CD4-positive, alpha-beta T cell treated with Interleukin-4 for 4 hours (primary cell): ENCODE results near the gene RPS3A.
"Not testable (repeated sequence)": the region's sequence is repeated elsewhere in the genome, so short reads cannot be mapped to it uniquely, and the experiment has no call there.

Experiments
- DNase-seq: peaks from one replicate; pipeline ENCODE4 v3.0.0-alpha.2; 2020

RPS3A gene

GRCh38 chr4:151099229-151099975 lies at the start of gene RPS3A:
Gene RPS3A, plus strand, starts transcription at chr4:151099628. Its CDS starts 25 bp downstream, at chr4:151099653.
- DNase-seq, result peak; percentile 98

DNA sequence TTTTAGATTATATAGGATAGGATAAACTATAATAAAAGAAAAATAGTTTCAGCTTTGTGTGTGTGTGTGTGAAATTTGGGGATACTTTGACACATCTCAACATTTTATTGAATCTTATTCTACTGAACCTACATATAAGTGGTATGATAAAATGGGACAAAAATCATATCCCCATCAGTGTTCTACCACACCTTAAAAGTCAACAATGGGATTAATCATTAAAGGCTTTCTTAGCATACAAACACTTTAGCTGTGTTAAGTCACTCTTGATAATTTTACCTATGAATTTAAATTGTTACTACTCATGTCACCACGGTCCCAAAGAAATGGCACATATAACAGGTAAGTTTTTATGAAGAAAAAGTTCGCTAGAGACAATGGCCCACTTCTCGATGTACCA lies 46.6 kb upstream of the RPS3A start:
- no peak for DNase-seq

- no peak for DNase-seq
Observed at GRCh38 chr4:151055539-151055938, 43.9 kb upstream of the RPS3A start.

- not testable (repeated sequence) for DNase-seq
Observed at GRCh38 chr4:151063143-151063542, 36.3 kb upstream of the RPS3A start.

DNA sequence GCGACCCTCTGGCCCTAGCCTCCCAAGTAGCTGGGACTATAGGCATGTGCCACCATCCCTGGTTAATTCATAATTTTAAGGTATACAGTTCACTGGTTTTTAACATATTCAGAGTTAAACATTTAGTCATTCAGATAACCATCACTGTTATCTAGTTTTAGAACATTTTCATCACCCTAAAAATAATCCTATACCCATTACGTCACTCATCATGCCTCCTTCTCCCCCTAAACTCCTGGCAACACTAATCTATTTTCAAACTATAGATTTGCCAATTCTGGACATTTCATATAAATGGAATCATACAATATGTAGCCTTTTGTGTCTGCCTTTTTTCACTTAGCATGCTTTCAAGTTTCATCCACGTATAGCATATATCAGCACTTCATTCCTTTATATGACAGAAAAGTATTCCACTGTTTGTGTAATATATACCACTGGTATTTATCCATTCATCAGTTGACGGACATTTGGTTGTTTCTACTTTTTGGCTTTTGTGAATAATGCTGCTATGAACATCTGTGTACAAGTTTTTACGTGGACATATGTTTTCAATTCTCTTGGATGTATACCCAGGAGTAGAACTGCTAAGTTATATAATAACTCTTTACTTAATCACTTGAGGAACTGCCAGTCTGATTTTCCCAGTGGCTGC lies 32.0 kb upstream of the RPS3A start:
- no peak for DNase-seq

DNA sequence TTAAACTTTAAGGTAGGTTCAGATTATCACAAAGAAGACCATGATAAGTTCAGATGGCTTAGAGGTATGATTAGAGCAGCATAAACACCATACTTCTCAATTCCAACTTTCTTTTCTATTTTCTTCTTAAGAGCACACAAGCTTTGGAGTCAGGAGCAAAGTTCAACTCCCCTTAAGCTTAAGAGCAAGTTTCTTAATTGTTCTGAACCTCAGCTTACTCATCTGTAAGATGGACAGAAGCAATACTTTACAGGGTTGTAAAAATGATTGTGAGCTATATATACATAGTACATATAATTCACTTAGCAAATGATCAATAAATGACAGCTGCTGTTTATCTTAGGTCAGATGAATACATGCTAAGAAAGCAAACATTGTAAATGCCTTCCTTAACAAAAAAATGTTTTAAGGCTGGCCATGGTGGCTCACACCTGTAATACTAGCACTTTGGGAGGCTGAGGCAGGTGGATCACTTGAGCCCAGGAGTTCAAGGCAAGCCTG lies 25.0 kb upstream of the RPS3A start:
- DNase-seq, result no peak

GRCh38 chr4:151077978-151078377 lies 21.4 kb upstream of the RPS3A start:
- not testable (repeated sequence) for DNase-seq

GRCh38 chr4:151087467-151087866 lies 12.0 kb upstream of the RPS3A start:
- no peak for DNase-seq

DNA sequence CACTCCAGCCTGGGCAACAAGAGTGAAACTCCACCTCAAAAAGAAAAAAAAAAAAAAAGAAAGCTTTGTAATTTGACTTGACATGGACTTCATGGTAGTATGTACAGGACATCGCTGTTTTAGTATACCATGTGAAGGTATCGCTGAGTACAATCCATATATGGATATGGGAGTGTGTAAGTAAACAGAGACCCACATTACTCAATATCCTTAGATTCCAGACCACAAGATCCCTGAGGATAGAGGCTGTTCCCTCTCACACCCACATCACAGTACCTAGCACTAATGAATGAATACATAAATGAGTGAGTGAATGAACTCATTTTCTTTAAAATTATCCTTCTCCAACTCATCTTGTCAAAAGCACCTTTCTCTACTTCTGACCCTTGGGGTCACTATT lies 8.4 kb upstream of the RPS3A start:
- no peak for DNase-seq

GRCh38 chr4:151092488-151092887 lies 6.9 kb upstream of the RPS3A start:
- DNase-seq, result no peak

DNA sequence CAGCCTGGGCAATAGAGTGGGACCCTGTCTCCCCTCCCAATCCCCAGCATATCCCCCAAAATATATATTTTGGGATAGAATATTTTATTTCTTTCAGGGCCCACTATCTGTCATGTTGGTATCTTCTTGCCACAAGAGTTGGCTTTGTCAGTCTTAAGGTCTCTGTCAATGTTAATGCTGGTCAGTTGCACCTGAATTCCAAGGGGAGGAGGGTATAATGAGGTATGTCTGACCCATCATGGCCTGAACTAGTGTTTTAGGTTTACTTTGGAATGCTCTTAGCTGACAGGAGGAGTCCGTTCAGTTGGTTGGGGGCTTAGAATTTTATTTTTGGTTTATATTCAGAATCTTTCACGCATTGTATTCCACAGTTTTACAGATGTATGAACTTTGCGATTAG lies 6.2 kb upstream of the RPS3A start:
- DNase-seq, result no peak

- no peak for DNase-seq
Observed at GRCh38 chr4:151094290-151094751, 5.1 kb upstream of the RPS3A start.

DNA sequence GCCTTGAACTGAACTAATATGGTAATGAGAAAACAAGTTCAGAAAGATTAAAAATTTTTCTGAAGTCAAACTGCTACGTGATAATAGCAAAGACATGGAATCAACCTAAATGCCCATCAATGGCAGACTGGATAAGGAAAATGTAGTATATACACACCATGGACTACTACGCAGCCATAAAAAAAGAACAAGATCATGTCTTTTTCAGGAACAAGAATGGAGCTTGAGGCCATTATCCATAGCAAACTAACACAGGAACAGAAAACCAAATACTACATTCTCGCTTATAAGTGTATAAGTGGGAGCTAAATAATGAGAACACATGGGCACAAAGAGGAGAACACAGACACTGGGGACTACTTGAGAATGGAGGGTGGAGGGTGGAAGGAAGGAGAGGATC lies 4.3 kb upstream of the RPS3A start:
- no peak for DNase-seq

DNA sequence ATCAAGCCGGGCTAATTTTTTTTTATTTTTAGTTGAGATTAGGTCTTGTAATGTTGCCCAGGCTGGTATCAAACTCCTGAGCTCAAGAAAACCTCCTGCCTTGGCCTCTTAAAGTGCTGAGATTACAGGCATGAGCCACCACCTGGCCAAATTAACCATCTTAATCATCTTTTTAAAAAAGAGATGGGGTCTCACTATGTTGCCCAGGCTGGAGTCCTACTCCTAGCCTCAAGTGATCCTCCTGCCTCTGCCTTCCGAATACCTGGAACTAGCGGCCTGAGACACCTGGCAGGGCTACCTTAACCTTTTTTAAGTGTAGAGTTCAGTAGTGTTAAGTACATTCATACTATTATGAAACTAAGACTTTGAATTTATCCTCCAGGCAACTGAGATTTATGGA lies 1.7 kb upstream of the RPS3A start:
- no peak for DNase-seq

DNA sequence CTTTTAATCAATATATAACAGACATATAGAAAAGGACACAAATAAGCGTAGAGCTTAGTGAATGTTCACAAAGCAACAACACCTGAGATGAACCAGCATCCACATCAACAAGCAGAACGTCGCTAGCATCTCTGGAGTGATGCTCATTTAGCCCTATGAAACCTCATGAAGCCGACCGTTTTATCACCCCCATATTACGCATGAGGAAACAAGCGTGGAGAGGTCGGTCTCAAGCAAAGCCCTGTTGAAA lies 524 bp upstream of the RPS3A start:
- no peak for DNase-seq

DNA sequence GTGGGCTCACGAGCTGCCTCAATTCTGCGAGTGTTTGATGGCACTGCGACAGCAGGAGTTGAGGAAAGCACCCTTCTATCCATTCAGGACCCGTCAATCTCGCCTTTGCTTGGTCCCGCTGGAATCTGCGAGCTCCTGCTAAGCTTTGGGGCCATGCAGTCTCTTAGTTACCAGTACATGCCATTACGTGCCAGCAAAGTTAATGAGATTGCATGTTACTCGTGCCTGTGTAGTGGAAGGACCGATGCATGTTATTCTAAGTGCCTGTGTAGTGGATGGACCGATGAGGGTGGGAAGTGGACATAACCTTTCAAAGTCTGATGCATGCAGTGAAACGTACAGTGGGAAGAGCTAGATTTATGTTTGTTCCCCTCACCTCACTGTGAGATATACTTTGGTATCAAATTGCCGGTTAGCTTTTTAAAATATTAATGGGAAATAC lies 569 bp downstream of the RPS3A start:
- DNase-seq, result no peak

DNA sequence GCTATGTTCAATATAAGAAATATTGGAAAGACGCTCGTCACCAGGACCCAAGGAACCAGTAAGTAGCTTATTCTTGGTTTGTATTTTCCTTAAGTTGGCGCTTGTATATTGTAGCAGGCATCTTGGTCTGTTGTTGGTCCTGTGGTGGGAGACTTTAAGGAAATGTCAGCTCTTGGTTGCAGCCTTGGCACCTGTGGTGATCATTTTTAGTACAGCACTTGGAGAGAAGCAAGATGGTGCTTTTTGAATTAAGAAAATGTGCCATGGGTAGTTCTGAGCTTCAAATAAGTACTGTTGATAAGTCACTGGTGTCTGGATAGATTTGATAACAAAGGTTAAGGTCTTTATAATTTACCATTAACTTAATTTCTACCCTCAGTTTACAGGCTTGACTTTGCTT lies 1.1 kb downstream of the RPS3A start:
- no peak for DNase-seq

DNA sequence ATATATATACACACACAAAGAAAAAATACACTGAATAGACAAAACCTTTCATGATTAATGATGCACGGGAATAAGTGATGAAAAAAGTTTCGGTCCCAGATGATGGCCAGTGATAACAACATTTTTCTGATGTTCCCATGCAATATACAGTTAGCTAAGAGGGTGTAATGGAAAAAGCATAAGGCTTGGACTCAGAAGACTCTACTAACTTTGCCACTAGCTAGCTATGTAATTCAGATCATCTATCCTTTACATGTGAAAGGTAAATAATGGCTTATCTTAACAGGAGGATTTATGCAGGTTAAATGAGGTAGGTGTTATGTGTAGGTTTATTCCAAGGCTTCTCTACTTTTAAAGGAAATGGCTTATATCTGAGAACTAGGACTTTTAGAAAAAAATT lies 4.3 kb downstream of the RPS3A start:
- DNase-seq, result no peak

DNA sequence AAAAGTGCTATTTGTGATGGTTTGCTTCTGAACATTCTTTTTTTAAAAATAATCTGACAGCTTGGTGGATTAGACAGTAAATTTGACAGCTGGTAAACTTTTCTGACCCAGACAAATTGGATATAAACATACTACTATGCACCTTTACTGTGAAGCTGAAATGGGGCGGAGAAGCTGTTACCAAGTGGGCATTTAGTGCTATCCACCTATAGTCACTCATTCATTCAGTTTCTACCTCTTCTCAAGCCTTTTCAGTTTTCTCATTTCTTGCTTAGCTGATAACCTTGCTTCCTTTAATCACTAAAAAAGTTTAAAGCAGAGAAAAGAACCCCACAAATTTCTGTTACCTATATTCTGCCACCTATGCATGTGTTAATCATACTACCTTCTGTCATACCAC lies 5.2 kb downstream of the RPS3A start:
- DNase-seq, result no peak

DNA sequence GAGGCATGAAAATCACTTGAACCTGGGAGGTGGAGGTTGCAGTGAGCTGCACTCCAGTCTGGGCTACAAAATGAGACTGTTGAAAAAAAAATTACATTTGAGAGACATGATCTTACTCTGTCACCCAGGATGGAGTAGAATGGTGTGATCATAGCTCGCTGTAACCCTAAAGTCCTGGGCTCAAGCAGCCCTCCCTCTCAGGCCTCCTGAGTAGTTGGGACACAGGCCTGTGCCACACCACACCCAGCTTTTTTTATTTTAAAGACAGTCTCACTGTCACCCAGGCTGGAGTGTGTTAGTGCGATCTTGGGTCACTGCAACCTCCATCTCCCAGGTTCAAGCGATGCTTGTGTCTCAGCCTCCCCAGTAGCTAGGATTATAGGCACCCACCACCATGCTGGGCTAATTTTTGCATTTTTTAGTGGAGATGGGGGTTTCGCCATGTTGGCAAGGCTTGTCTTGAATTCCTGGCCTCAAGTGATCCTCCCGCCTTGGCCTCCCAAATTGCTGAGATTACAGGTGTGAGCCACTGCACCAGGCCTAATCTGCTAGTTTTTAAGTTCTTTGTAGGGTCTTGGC lies 6.1 kb downstream of the RPS3A start:
- no peak for DNase-seq

- DNase-seq, result no peak
Observed at GRCh38 chr4:151107063-151107462, 7.6 kb downstream of the RPS3A start.

DNA sequence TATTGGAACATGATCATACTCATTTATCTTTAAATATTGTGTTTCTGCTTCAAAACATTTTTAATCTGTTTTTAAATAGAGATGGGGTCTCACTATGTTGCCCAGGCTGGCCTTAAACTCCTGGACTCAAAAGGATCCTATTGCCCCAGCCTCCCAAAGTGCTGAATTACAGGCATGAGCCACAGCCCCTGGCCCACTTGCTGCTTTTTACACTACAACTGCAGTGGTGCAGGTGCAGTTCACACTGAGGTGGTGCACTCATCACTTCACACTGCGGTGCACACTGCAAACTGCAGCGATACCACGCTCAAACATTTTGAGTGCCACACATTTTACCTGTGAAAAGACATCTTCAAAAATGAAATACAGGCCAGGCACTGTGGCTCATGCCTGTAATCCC lies 10.8 kb downstream of the RPS3A start:
- no peak for DNase-seq

DNA sequence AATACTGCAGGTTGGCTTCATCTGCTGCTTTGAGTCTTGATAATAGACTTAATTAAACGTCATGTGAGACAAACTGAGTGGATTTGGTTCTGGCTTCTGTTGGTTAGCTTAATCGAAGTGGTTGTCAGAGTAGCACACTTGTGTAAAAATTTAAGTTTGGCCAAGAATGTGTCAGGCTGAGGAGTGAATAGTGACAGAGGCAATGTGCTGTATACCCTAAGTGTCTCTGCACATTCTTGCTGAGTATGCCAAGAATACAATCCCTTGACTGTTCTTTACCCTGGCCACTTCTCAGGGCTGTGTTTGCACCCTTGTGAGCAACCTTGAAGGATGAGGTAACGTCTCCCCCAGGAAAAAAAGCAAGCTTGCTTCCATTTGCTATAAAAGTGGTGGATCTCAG lies 14.9 kb downstream of the RPS3A start:
- DNase-seq, result no peak

DNA sequence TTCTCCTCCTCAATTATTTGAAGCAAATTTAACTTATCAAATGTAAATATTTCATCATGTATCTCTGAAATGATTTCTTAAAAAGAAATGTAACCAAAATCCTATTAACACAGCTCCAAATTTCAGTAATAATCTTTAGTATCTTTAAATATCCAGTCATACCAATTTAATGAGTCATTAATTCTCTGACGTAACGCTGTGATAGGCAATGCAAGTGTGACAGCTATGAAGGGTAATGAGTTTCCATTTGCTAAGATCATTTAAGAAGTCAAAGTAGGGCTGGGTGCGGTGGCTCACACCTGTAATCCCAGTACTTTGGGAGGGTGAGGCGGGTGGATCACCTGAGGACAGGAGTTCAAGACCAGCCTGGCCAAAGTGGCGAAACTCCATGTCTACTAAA lies 15.6 kb downstream of the RPS3A start:
- no peak for DNase-seq
